GM18519 (cell line): ENCODE data around the gene SRRT.

Experiments
- ATAC-seq: cut with Tn5 transposase; IDR thresholded peaks from one replicate; pipeline ENCODE4 v1.9.1; 2021; ENCODE audit warnings: mild to moderate bottlenecking, moderate library complexity; ENCODE audit not compliant: unreplicated experiment, low FRiP score

Gene SRRT

DNA sequence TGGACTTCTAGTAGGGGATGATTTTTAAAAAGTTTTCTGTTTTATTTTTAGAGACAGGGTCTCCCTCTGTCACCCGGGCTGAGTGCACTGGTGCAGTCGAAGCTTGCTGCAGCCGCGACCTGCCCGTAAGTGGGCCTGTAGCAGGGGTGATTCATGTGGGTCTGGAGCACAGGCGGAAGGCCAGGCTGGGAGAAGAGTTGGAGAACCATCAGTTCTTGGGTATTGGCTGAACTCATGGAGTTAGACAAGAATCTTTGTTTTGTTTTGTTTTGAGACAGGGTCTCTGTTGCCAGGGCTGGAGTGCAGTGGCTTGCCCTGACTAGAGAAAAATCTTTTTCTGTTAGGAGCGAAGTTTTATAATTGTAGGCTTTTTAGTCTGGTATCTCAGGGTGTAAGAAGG lies 5.7 kb downstream of the SRRT start:
- no peak for ATAC-seq

DNA sequence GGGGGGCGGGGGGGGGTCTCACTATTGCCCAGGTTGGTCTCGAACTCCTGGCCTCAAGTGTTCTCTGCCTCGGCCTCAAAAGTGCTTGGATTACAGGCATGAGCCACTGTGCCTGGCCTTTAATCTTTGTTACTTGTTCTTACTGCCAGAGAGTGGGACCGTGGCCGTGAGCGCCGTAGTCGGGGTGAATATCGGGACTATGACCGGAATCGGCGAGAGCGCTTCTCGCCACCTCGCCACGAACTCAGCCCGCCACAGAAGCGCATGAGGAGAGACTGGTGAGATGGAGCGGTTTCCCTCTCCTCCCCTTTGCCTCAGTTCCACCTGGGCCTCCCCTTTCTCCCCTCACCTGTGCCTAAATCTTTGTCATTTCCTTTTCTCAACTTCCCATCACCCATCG lies 6.2 kb downstream of the SRRT start:
- ATAC-seq: no peak

DNA sequence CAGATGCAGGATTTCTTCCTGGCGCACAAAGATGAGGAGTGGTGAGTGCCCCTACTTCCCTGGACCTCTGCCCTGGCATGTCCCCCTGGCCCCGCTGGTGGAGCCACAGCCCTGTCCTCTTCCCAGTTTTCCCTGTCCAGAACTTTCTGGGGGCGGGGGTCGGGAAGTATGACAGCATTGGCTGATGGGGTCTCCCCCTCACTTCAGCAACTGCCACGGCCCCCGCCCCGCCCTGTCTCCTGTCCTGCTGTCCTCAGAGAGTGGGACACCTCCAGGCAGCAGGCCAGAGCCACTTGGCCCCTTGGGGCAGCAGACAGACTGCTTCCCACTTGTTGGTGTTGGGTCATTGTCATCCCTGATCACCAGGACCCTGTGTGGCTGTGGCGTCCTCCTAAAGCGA lies 7.3 kb downstream of the SRRT start:
- ATAC-seq: no peak

DNA sequence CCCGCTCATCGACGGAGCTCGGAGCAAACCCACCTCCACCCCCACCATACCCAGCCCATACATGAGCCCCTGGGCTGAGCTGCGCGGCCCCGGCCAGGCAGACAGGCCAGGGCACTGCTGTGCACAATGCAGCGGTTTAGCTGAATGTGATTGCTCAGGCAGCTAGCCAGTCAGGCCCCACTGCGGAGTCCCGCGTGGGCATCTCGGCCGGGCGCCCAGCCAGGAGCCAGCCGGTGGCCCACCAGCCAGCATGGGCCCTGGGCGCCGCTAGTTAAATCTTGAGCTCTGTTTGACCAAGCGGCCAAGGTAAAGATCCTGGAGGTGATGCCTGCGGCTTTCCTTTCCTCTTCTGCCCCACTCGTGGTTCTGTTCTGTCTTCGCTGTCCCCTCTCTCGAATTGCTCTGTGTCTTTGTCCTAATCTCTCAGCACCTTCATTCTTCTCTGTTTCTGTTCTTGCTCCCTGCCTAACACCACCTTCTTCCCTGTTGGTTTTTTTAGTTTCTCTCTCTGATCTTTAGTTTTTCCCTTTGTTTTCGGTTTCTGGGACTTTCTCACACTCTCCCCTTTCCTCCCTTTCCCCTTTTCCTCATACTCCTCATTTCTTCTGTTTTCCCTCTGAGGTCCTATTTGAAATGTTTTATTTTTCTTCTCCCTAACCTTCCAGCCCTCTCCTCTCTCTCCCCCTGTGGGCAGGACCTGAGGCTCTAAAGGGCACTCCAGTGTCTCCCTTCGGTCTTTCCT lies 8.1 kb downstream of the SRRT start:
- ATAC-seq: no peak

DNA sequence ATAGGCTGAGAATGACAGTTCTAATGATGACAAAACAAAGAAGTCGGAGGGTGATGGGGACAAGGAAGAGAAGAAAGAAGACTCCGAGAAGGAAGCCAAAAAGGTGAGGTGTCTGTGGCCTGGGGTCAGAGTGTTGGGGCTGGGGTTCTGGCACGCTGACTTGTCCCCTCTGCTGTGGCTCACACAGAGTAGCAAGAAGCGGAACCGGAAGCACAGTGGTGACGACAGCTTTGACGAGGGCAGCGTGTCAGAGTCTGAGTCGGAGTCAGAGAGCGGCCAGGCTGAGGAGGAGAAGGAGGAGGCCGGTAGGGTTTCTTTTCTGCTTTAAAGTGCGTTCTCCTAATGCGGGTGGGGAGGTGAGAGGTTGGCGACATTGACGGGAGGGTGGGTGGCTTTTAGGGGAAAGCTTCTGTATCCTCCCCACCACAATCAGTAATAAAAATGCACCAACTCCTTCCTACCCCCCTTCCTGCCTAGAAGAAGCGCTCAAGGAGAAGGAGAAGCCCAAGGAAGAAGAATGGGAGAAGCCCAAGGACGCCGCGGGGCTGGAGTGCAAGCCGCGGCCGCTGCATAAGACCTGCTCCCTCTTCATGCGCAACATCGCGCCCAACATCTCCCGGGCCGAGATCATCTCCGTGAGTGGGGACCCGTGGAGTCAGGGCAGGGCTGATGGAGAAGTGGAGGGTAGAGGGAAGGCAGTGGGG lies 10.0 kb downstream of the SRRT start:
- ATAC-seq: no peak

DNA sequence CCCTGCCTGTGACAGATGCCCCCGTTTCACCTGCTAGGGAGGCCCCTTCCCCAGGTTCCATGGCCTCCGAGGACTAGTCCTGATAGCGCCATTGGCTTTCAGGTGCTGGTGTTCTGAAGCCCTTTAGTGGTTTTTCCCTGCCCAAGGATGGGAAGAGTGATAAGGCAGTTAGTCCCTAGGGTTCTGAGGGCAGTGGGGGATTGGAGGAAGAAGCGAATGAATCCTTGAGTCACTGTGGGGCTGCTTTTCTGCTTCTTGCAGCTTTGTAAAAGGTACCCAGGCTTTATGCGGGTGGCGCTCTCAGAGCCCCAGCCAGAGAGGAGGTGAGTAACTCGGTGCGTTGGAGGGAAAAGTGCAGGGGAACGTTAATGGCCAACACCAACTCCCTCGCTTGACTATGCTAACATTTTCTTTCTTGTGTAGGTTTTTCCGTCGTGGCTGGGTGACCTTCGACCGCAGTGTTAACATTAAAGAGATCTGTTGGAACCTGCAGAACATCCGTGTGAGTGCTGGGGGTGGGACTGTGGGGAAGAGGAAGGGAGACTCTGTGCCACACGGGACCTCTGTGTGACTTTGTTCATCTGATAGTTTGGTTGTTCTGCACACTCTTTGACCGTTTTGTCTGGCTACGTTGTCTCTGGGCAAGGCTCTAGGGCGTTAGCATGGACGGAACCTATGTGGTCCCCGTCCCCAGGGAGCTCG lies 10.7 kb downstream of the SRRT start:
- no peak for ATAC-seq

DNA sequence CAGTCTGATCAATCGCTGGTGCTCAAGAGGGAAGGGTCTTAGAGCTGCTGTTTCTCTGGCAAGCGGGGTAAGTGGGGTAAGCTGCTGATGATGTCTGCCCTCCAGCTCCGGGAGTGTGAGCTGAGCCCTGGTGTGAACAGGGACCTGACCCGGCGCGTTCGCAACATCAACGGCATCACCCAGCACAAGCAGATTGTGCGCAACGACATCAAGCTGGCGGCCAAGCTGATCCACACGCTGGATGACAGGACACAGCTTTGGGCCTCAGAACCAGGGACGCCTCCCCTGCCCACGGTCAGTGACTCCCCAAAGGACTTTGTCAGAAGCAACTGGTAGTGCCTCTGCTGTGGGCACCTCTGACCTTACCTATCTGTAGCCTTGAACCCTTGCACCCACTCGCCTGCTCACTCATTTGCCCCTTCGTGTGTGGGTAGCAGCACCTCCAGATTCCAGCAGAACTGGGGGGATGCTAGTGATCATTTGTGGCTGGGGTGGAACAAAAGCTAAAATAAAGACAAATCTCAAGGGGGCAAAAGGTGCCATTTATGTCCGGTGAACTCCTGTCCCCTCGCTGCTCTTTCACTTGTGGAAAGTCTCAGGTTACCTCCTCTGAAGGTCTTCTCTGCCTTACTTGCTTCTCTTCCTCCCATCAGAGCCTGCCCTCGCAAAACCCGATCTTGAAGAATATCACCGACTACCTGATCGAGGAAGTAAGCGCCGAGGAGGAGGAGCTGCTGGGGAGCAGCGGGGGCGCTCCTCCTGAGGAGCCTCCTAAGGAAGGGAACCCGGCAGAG lies 11.4 kb downstream of the SRRT start:
- no peak for ATAC-seq

DNA sequence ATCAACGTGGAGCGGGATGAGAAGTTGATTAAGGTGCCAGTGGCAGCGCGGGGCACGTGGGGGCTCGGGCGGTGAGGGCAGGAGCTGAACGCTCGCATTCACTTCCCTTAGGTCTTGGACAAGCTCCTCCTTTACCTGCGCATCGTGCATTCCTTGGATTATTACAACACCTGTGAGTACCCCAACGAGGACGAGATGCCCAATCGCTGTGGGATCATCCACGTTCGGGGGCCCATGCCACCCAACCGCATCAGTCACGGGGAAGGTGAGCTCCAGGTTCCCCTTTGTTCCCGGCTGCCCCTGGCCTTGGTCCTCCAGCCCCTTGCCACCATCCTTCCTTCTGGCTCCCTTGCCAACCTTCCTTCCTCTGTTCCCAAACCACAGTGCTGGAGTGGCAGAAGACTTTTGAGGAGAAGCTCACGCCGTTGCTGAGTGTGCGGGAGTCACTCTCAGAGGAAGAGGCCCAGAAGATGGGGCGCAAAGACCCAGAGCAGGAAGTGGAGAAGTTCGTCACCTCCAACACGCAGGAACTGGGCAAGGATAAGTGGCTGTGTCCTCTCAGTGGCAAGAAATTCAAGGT lies 12.1 kb downstream of the SRRT start:
- ATAC-seq: no peak

DNA sequence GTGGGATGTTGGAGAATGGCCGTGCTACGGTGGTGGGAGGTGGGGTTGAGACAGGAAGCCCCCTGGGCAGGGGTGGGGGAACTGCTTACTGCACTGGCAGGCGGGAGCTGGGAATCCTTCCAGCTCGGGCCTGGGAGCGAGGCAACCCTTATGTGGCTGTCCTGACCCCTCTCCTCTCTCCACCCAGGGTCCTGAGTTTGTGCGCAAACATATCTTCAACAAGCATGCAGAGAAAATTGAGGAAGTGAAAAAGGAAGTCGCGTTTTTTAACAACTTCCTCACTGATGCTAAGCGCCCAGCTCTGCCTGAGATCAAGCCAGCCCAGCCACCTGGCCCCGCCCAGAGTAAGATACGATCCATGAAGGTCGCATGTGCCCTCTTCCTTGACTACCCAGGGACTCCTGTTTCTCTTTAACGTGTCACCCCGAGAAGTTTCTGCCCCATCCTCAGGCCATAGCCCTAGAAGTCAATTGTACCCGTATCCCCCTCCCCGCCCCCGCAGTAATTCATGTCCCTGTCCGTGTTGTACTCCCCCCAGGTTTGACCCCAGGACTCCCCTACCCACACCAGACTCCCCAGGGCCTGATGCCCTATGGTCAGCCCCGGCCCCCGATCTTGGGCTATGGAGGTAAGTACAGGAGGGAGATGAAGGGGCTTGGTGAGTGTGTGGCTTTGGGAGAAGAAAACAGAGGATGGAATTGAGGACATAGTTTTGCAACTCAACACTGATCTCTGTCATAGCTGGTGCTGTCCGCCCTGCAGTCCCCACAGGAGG lies 12.8 kb downstream of the SRRT start:
- no peak for ATAC-seq

DNA sequence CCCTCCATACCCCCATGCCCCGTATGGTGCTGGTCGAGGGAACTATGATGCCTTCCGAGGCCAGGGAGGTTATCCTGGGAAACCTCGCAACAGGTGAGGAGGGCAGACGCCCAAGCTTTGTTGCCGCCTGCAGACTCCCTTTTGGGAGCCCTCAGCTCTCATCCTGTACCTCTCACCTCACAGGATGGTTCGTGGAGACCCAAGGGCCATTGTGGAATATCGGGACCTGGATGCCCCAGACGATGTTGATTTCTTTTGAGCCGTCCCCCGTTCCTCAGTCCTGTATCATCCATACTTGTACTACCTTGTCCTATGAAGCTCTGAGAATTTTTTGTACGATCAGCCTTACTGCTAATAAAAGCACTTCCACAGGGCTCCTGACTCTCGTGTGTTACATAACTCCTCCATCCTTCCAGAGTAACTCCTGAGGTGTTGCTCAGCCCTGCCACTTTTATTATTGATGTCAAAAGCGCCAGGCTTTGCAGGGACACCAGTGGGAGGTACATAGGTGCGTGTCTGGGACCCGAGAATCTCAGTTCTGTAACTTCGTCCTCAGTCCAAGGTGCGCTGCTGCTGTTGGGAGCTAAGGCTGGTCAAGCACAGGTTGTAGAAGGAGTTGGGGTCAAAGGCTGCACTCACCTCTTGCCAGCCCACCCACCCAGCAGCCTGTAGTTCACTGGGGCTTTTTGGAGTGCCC lies 13.5 kb downstream of the SRRT start:
- no peak for ATAC-seq

DNA sequence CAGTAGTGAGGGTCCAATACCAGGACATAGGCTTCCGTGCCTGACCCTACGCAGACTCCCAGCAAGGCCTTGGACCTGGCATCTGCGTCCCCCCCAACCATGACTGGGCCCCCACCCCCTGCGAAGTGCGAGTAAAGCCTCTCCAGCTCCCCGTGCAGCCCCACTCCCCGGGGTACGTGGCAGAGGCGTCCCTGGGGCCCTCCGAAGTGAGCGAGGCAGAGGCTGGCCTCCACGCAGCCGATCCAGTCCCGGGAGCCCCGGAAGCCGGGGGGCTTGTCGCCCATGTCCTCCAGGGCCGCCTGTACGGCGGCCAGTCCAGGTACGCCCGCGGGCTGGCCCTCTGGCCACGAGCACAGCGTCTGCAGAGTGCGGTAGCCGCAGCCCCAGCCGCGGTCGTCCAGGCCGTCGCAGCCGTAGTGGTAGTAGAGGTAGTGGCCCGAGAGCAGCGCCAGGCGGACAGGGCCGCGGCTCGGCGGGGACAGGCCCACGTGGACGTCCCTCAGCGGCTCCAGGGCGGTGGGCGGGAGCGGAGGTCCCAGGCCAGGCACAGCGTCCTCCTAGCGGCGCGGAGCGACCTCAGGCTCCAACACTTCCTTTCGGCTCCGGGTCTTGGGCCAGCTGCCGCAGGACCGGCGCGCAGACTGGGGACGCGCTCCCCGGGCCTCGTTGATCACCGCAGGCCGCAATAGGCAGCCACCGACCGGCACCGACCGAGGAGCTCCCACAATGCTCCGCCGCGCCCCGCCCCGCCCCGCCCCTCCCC lies 14.3 kb downstream of the SRRT start, which contains the start of gene UFSP1:
UFSP1 (minus strand) TSS at position 728 of the 763 bp plus-strand sequence; CDS start at position 284, 444 bp downstream.
- peak; percentile 14 for ATAC-seq

DNA sequence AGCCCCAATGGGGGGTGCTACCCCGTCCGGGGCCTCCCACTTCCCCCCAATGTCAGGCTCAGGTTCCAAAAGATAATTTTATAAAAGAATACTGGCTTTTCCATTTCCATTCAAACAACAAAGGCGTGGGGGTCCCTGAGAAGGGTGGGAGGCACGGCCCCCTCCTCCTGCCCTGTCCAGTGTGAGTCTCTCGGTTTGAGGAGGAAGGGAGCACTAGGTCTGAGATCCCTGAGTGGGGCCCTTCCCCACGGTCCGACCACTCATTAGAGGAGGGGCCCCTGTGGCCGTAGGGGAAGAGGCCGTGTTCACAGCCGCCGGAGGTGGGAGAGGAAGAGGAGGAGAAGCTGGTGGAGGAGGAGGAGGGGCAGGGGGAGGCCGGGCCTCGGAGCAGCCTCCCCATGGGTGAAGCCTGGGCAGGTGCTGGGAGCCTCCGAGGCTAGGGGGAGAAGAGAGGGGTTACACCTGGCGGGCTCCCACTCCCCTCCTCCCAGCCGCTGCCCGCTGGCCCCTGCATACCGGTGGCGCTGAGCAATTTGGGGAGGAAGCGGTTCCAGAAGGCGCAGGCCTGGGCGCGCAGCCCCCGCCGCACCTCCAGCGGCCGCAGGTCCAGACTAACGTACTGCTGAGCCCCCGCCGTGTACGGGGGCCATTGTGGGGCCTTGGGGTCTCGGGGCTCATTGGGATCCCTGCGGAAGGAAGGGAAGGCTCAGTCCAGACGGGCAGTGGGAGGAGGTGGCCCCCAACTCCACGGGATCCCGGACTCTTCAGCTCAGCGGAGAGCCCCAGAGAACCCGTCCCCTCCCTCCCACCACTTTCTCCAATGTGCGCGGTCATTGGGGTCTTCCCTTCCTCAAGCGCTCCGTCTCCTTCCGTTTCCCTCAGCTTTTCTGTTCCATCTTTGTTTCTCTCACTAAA lies 16.0 kb downstream of the SRRT start:
- no peak for ATAC-seq

DNA sequence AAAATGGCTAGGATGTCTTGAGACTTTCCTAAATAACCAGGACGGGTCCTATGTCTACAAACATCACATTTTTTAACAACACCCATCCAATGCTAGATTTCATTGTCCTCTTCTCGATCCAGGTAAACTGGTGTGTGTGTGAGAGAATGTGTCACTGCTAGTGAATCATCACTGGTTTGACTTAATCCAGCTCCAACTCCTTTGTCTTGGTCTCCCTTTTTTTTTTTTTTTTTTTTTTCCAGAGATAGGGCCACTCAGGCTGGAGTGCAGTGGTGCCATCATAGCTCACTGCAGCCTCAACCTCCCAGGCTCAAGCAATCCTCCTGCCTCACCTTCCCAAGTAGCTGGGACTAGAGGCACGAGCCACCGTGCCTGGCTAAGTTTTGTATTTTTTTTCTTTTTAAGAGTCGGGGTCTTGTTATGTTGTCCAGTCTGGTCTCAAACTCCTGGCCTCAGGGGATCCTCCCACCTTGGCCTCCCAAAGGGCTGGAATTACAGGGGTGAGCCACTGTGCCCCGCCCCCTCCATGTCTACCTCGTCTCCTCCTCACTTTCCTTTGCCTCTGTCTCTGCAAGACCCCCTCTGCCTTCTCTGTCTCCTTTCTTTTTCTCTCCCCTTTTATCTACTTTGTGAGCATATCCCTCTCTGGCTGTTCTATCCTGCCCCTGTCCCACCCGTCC lies 16.8 kb downstream of the SRRT start:
- no peak for ATAC-seq

DNA sequence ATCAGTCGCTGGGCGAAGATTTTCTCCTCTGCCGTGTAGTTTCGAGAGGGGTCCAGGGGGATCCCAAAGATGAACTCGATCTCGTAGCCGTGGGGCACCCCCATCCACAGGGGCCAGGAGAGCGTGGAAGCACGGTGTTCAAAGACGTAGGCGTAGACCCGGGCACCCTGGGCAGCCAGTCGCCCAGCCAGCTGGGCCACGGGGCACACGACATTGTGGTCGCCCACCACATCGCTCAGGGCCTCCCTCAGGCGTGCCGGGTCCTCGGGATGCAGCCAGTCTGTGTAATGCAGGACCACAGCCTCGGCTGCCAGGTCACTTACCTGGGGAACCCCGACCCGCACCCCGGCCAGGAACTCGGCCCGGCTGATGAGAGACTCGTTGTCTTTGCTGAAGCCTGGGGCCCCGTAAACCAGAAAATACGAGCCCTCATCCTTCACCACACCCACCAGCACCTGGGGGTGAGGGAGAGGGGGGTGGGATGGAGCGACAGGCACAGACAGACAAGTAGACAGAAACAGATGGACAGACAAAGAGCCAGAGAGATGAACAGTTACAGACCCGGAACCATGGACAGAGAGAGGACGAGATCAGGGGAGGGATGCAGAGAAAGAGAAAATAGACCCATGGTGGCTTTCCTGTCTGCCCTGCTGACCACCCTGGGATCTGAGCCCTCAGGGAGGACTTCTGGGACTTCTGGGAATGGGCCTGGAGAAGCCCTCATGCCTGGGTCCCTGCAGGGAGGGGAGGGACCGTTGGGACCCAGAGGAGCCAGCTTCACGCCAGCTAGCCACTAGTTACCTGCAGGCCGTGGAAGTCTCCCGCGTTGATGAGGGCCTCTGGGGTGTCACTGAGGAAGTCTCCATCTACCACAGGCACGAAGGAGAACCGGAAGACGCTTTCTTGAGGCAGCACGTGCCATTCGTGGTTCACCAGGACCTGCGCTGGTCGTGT lies 17.7 kb downstream of the SRRT start:
- no peak for ATAC-seq

DNA sequence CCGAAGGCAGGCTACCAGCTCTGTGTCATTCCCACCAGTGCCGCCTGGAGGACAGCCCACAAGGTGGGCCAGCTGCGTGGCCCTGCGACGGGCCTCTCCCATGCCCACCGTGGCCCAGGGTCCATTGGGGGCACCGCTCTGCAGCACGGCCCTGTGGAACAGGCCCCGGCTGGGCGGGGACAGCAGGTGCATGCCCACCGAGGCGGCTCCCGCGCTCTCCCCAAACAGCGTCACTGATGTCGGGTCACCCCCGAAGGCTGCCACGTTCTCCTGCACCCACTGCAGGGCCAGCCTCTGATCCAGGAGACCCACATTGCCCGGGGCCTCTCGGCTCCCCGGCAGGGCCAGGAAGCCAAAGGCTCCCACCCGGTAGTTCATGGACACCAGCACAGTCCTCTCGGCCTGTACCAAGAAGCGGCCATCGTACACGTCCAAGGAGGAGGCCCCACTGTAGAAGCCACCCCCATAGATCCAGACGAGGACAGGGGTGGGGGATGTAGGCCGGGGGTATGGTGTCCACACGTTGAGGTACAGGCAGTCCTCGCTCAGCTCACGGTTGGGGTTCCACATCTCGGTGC lies 18.5 kb downstream of the SRRT start:
- no peak for ATAC-seq
